Measurements from ENCODE around the gene ZNF524.

Gene ZNF524

GRCh38 chr19:55644842-55645511, 44.9 kb downstream of the ZNF524 start:
- no peak for DNase-seq (ENCODE audit: low spot score)
- TF ChIP-seq, protein P1, sequence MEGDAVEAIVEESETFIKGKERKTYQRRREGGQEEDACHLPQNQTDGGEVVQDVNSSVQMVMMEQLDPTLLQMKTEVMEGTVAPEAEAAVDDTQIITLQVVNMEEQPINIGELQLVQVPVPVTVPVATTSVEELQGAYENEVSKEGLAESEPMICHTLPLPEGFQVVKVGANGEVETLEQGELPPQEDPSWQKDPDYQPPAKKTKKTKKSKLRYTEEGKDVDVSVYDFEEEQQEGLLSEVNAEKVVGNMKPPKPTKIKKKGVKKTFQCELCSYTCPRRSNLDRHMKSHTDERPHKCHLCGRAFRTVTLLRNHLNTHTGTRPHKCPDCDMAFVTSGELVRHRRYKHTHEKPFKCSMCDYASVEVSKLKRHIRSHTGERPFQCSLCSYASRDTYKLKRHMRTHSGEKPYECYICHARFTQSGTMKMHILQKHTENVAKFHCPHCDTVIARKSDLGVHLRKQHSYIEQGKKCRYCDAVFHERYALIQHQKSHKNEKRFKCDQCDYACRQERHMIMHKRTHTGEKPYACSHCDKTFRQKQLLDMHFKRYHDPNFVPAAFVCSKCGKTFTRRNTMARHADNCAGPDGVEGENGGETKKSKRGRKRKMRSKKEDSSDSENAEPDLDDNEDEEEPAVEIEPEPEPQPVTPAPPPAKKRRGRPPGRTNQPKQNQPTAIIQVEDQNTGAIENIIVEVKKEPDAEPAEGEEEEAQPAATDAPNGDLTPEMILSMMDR (IDR thresholded peaks at IDR 0.05; ENCODE audit: extremely low read depth, missing control alignments): no peak

- TF ChIP-seq, protein P1 (IDR thresholded peaks at IDR 0.05; ENCODE audit: extremely low read depth, missing control alignments): no peak
- no peak for DNase-seq (ENCODE audit: low spot score)
Observed at GRCh38 chr19:55645512-55645881, 45.4 kb downstream of the ZNF524 start.

DNA sequence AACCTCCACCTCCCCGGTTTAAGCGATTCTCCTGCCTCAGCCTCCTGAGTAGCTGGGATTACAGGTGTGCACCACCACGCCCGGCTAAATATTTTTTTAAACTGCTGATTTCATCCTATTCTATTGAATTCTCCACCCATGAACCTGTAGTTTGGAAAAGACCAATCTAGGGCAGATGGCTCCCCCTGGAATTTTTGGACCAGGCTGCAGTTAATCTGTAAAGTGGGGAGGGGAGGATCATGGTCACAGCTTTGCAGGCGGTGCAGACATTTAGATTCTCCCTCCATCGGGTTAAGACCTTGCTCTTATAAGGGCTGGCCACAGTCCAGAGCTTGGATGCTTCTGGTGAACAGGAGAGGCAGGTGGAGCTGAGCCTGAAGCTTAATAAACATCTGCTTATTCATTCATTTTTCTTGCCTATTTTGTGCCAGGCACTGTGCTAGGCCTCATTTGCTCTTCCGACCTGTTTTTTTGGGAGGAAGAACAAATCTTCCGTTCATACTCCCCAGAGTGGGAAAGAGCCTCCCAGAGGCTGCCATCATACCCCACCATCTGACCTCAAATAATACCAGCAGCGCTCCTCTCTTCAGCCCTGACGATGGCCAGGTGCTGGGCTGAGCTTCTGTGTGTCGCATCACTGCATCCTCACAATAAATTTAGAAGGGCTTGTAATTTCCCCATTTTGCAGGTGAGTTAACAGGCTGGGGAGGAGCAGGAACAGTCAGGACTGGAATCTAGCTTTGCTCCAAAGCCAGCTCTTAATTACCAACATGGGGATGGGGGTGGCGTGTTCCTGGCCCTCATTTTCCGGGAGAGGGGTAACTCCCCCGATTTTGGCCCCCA, 47.0 kb downstream of the ZNF524 start:
- DNase-seq (ENCODE audit: low spot score): no peak
- TF ChIP-seq, protein P1 (IDR thresholded peaks at IDR 0.05; ENCODE audit: extremely low read depth, missing control alignments): no peak

GRCh38 chr19:55647732-55648584, 47.9 kb downstream of the ZNF524 start, which contains the start of gene CCDC106:
Gene CCDC106 (plus strand): TSS chr19:55648212. CDS start chr19:55649047, 835 bp downstream.
- peak; percentile 74 for DNase-seq (ENCODE audit: low spot score)
- TF ChIP-seq, protein P1 (IDR thresholded peaks at IDR 0.05; ENCODE audit: extremely low read depth, missing control alignments): no peak

DNA sequence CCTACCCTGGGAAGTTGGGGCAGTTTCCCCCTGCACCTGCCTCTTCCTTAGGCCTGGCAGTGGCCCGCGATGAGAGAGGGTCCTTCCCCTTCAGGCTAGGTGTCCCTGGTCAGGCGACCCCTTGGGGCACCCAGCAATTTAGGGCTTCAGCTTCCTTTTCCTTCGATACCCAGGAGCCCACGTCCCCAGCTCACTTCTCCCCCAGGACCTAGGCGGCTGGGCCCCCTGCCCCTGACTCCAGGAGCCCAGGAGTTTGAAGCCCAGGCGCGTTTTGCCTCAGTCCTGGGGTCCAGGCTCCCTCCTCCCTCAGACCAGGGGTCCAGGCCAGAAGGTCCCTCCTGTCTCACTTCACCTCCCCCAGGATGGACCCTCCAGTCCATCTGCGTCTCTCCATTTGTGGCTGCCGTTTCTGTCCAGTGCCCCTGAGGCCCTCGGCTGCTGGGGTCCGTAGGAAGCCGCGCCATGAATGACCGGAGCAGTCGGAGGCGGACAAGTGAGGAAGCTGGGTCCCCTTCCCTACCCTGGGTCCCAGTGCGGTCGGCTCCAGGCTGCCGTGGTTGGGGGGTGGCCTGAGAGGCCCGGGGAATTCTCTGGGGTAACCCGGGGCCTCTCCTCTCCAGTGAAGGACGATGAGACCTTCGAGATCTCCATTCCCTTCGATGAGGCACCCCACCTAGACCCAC, 48.6 kb downstream of the ZNF524 start:
- DNase-seq (ENCODE audit: low spot score): no peak
- TF ChIP-seq, protein P1 (IDR thresholded peaks at IDR 0.05; ENCODE audit: extremely low read depth, missing control alignments): no peak

DNA sequence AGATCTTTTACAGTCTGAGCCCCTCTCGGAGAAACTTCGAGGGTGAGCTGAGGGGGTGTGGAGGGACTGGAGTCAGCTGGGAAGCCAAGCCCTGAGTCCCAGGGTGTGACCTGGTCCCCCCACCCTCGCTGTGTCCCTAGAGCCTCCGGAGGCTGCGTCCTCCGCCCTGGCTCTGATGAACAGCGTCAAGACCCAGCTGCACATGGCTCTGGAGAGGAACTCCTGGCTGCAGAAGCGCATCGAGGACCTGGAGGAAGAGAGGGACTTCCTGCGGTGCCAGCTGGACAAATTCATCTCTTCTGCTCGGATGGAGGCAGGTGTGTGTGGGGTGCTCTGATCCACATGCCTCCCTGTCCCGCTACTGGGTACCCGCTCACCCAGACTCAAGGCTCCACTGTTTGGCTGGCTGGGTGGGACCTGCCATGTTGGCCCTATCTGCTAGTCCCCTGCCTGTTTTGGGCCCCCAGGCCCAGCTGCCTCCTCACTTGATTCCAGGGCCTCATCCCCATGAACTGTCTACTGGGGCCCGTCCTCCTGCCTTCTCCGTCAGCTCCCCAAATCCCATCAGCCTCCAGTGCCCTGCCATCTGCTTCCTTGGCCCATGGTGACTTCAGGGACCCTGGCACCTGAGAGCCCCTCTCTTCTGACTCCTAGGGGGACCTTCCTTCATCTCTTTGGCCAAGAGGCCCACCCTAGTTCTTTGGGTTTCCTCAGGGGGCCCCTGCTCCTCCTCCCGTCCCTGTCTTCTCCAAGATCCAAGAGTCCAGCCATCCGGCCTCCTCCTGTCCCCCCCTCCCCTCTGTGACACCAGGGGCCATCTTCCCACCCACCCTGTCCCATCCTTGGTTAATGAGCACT, 49.4 kb downstream of the ZNF524 start:
- DNase-seq (ENCODE audit: low spot score): no peak
- TF ChIP-seq, protein P1 (IDR thresholded peaks at IDR 0.05; ENCODE audit: extremely low read depth, missing control alignments): no peak
